Smooth muscle cell (in vitro differentiated cells): ENCODE measurements around the gene KPTN. TPM values are rescaled to one million over a fixed set of nuclear protein-coding genes. Genes with fewer than 3 reads are reported as not detected.

Experiments used
- DNase-seq: peaks from one replicate; lab custom pipeline; 2025; ENCODE audit not compliant: unreplicated experiment; lab: John Stamatoyannopoulos, UW
- H2AFZ ChIP-seq: fragments of 200-600 bp; sonication (generic); 2 replicates; pipeline ENCODE4 v1.6.0; 2016; ENCODE audit warnings: antibody characterized with exemption, low read depth, mild to moderate bottlenecking
- H3F3A ChIP-seq: fragments of 200-600 bp; sonication (generic); 2 replicates; pipeline ENCODE4 v1.6.0; 2017; ENCODE audit warnings: antibody characterized with exemption, low read depth
- H3K27ac ChIP-seq: fragments of 200-600 bp; sonication (generic); 2 replicates; pipeline ENCODE4 v1.5.1; 2016; ENCODE audit warnings: low read depth, mild to moderate bottlenecking
- H3K27me3 ChIP-seq: fragments of 200-600 bp; sonication (generic); 2 replicates; pipeline ENCODE4 v1.6.1; 2016; ENCODE audit warnings: low read depth, mild to moderate bottlenecking
- H3K36me3 ChIP-seq: fragments of 200-600 bp; sonication (generic); 2 replicates; pipeline ENCODE4 v1.5.1; 2016; ENCODE audit warnings: low read depth
- H3K4me1 ChIP-seq: fragments of 200-600 bp; sonication (generic); 2 replicates; pipeline ENCODE4 v1.5.1; 2016; ENCODE audit warnings: low read depth
- H3K4me2 ChIP-seq: fragments of 200-600 bp; sonication (generic); 2 replicates; pipeline ENCODE4 v1.6.0; 2016; ENCODE audit warnings: mild to moderate bottlenecking
- H3K4me3 ChIP-seq: fragments of 200-600 bp; sonication (generic); 2 replicates; pipeline ENCODE4 v1.5.1; 2016; ENCODE audit warnings: mild to moderate bottlenecking
- H3K79me2 ChIP-seq: fragments of 200-600 bp; sonication (generic); 2 replicates; pipeline ENCODE4 v1.6.0; 2016; ENCODE audit warnings: low read depth, mild to moderate bottlenecking
- H3K9ac ChIP-seq: fragments of 200-600 bp; sonication (generic); 2 replicates; pipeline ENCODE4 v1.6.0; 2016; ENCODE audit warnings: low read depth
- H3K9me3 ChIP-seq: fragments of 200-600 bp; sonication (generic); replicated peaks from 2 replicates; pipeline ENCODE4 v1.5.1; 2016; ENCODE audit warnings: low read depth
- H4K20me1 ChIP-seq: fragments of 200-600 bp; sonication (generic); 2 replicates; pipeline ENCODE4 v1.6.0; 2016; ENCODE audit warnings: low read depth
- WGBS: methylation state at CpG from one replicate; pipeline ENCODE4 v1.1.7; 2016; ENCODE audit warnings: low lambda C conversion rate; 5-methylcytosine and 5-hydroxymethylcytosine counted together
- polyA plus RNA-seq: library from polyadenylated mRNA; unstranded; fragments of >200 nt; fragmentation: Nextera tagmentation; extraction: Ambion mirVana; gene quantifications from 2 replicates; pipeline ENCODE4 v1.2.1, GENCODE V29; 2016
- total RNA-seq: library from RNA; depleted of rRNA; stranded (reverse); fragments of >200 nt; gene quantifications from 2 replicates; pipeline ENCODE4 v1.2.3, GENCODE V29; 2014
- TF ChIP-seq, protein P1 (sequence below): fragments of 200-600 bp; sonication (generic); IDR thresholded peaks from 2 replicates; pipeline ENCODE4 v1.5.1; 2017; ENCODE audit warnings: borderline replicate concordance, mild to moderate bottlenecking, antibody characterized with exemption; ENCODE audit not compliant: insufficient read depth, poor library complexity, severe bottlenecking

Gene KPTN
- total and polyA plus RNA-seq, 2 experiments from 2014 or later: 10.6 to 12.2 TPM

DNA sequence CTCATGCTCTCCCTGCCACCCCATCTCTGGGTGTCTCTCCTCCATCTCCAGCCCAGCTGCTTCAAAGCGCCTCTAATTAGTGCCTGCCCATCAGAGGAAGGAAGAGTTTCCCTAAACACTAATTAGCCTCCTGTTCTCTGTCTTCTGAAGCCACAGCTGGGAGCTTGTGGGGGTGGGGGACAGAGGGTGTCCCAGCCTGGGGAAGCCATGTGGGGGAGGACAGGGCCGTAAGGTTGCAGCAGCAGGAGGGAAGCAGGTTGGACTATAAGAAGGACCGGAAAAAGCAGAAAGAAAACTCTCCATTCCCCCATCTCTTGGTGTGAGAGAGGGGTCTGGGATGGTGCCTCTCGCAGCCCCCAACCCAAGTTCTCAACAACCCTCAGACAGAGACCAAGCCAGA lies 38.5 kb downstream of the KPTN start:
- Histone ChIP-seq H3K79me2 (no peaks in the 10 kb centered on the region), H3K9me3 (no peaks in the 10 kb centered on the region), H3K9ac (no peak overlapping the region), H4K20me1 (no peaks in the 10 kb centered on the region), H3K4me3 (no peak overlapping the region), H2AFZ (no peak overlapping the region), H3K27me3 (peaks cover 73% of the 10 kb centered on the region), H3K4me2 (no peak overlapping the region), H3K36me3 (no peaks in the 10 kb centered on the region), H3F3A (no peaks in the 10 kb centered on the region), H3K4me1 (no peaks in the 10 kb centered on the region), H3K27ac (no peak overlapping the region)
- TF ChIP-seq, protein P1, sequence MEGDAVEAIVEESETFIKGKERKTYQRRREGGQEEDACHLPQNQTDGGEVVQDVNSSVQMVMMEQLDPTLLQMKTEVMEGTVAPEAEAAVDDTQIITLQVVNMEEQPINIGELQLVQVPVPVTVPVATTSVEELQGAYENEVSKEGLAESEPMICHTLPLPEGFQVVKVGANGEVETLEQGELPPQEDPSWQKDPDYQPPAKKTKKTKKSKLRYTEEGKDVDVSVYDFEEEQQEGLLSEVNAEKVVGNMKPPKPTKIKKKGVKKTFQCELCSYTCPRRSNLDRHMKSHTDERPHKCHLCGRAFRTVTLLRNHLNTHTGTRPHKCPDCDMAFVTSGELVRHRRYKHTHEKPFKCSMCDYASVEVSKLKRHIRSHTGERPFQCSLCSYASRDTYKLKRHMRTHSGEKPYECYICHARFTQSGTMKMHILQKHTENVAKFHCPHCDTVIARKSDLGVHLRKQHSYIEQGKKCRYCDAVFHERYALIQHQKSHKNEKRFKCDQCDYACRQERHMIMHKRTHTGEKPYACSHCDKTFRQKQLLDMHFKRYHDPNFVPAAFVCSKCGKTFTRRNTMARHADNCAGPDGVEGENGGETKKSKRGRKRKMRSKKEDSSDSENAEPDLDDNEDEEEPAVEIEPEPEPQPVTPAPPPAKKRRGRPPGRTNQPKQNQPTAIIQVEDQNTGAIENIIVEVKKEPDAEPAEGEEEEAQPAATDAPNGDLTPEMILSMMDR: no peak
- WGBS: 49% methylated on average over 4 of the region's 4 CpGs
- DNase-seq: no peak

DNA sequence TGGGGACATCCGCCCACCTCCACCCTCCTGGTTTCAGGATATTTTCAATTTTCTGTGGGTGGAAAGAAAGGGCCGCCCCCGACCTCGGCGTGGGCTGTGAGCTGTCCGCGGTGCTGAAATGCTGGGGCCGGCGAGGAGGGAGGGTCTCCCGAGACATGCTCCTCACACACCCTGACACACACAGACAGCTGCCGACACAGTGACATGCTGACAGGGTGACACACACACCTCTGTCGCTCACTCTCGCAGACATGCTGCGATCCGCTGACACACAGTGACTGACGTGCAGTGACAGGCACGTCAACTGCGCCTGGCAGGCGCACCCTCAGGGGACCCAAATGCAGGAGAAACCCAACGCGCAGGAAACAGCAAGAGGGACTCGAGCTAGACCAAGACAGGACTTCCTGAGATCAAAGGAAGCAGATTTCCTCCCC lies 39.6 kb downstream of the KPTN start:
- Histone ChIP-seq H3K27ac (no peak overlapping the region), H3K27me3 (peaks cover 63% of the 10 kb centered on the region), H2AFZ (no peak overlapping the region), H3K9me3 (no peaks in the 10 kb centered on the region), H4K20me1 (no peaks in the 10 kb centered on the region), H3F3A (no peaks in the 10 kb centered on the region), H3K9ac (no peak overlapping the region), H3K4me1 (no peaks in the 10 kb centered on the region), H3K79me2 (no peaks in the 10 kb centered on the region), H3K36me3 (no peaks in the 10 kb centered on the region), H3K4me3 (no peak overlapping the region), H3K4me2 (no peak overlapping the region)
- WGBS: 41% methylated on average over 22 of the region's 22 CpGs
- TF ChIP-seq, protein P1: no peak
- no peak for DNase-seq

DNA sequence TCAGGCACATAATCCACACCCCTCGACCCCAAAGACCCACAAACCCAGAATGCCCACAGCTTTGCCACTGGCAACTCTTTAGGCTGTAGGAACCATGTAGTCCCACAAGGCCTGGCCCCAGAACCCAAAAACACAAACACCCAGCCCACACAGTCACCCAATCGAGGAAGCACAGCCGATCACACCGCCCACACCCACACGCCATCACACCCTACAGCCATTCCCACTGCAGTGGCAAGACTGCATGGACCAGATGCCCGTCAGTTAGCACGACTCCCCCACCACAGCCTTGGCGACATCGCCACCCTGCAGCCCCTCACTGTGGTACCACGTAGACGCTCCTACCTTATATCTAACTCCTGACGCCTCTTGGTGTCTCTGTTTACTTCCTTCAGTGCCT lies 40.7 kb downstream of the KPTN start:
- no peak for DNase-seq
- 72% methylated on average over 12 of the region's 12 CpGs for WGBS
- Histone ChIP-seq H3K27me3 (peaks cover 52% of the 10 kb centered on the region), H2AFZ (no peak overlapping the region), H3K36me3 (no peaks in the 10 kb centered on the region), H3K4me2 (no peak overlapping the region), H3K4me1 (no peaks in the 10 kb centered on the region), H4K20me1 (no peaks in the 10 kb centered on the region), H3K79me2 (no peaks in the 10 kb centered on the region), H3K9me3 (no peaks in the 10 kb centered on the region), H3K27ac (no peak overlapping the region), H3K4me3 (no peak overlapping the region), H3F3A (no peaks in the 10 kb centered on the region), H3K9ac (no peak overlapping the region)
- TF ChIP-seq, protein P1: no peak

DNA sequence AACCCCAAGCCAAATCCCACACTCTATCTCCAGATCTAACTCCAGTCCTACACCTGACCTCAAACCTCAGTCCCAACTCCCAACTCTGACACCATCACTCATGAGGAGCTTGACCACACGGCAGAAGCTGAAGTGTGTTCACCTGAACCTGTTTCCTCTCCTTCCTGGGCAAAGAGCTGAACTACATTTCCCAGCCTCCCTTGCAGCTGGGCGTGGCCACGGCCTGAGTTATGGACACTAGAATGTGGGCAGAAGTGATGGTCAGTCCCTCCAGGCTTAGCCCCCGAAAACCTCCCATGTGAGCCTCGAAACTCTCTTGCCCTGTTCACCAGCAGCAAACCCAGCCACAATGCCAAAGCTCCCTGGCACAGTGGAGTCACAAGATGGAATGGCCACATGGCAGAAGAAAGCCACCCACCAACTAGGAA lies 45.2 kb downstream of the KPTN start:
- Histone ChIP-seq H3K79me2 (no peaks in the 10 kb centered on the region), H3K4me2 (no peak overlapping the region)

More for the DNA sequence above, 45.2 kb downstream of the KPTN start:
- H3F3A ChIP-seq: no peaks in the 10 kb centered on the region
- H3K9ac ChIP-seq: no peak overlapping the region
- TF ChIP-seq, protein P1: no peak
- no peaks in the 10 kb centered on the region for H3K4me1 ChIP-seq
- H3K4me3 ChIP-seq: no peak overlapping the region
- no peaks in the 10 kb centered on the region for H3K36me3 ChIP-seq
- H3K9me3 ChIP-seq: no peaks in the 10 kb centered on the region
- H3K27ac ChIP-seq: no peak overlapping the region
- 43% methylated on average over 5 of the region's 5 CpGs for WGBS
- DNase-seq: no peak
- H4K20me1 ChIP-seq: no peaks in the 10 kb centered on the region
- H2AFZ ChIP-seq: no peak overlapping the region
- H3K27me3 ChIP-seq: peaks cover 8% of the 10 kb centered on the region
